Right kidney (tissue), 1 donor: ENCODE results near the gene AZGP1.
"Not testable (repeated sequence)": the region's sequence is repeated elsewhere in the genome, so short reads cannot be mapped to it uniquely, and the experiment has no call there.

Source experiments
- DNase-seq: peaks from one replicate; pipeline ENCODE4 v3.0.0-alpha.2; 2016

AZGP1 gene

GRCh38 chr7:99954643-99955042, 21.2 kb downstream of the AZGP1 start:
- not testable (repeated sequence) for DNase-seq

DNA sequence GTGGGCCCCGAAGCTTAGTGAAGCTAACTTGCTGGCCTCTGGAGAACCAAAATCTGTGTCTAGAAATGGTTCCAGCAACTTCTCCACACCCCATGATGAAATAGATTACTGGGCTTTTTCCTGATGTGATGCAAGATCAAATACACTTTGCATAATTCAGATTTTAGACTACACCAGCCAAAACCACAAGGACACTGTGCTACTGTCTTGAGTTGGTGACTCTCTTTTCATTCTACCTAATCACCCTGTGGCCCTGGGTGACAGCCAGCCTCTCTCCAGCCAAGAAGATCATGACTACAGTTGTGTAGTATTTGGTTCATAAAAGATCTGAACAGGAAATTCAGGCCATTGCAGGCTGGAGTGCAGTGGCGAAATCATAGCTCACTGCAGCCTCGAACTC, 22.2 kb downstream of the AZGP1 start:
- DNase-seq, result no peak

DNA sequence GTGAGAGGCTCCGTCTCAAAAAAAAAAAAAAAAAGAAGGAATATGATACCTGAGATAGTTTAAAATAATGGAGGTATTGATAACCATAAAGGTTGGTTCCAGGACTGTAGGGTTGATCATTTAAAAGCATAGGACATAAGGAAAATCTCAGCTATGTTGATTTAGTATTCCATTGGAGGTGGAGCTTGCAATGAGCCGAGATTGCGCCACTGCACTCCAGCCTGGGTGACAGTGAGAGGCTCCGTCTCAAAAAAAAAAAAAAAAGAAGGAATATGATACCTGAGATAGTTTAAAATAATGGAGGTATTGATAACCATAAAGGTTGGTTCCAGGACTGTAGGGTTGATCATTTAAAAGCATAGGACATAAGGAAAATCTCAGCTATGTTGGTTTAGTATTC, 23.2 kb downstream of the AZGP1 start:
- not testable (repeated sequence) for DNase-seq

DNA sequence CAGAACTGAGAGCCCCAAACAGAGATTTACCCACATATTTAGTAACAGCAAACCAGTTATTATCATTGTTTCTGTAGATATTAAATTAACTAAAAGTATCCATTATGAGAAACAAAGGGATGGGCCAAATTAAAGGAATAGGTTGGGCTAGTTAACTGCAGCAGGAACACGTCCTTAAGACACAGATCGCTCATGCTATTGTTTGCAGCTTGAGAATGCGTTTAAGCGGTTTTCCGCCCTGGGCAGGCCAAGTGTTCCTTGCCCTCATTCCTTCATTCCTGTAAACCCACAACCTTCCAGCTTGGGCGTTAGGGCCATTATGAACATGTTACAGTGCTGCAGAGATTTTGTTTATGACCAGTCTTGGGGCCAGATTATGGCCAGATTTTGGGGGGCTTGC, 25.0 kb downstream of the AZGP1 start:
- DNase-seq, result not testable (repeated sequence)

GRCh38 chr7:99949645-99950228, 26.1 kb downstream of the AZGP1 start:
- no peak for DNase-seq

GRCh38 chr7:99947608-99948007, 28.2 kb downstream of the AZGP1 start:
- no peak for DNase-seq

DNA sequence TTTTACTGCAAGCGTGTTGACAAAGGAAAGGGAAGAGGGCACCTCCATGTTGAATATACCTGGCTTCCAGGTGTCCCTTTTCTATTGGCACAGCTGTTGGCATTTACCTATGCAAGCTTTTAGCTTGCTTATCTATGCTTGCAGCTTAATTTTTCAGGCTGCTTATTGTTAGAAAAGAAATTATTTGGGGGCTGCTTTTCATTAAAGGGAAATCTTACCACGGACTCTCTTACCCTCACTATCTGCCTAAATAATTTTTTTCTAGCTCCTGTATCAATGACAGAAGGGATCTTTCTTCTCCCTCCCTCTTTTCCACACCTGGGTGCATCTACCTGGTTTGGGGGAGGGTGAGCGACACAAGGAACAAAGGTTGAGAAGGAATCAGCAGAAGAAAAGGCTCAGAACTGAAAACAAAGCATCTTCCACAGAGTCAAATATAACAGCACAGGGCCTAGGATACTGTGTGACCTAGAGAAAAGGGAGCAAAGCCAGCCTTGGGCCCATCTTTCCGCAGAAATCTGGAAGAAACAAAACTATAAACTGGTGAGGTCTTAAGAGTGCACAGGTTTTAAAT, 31.2 kb downstream of the AZGP1 start:
- DNase-seq, result no peak

DNA sequence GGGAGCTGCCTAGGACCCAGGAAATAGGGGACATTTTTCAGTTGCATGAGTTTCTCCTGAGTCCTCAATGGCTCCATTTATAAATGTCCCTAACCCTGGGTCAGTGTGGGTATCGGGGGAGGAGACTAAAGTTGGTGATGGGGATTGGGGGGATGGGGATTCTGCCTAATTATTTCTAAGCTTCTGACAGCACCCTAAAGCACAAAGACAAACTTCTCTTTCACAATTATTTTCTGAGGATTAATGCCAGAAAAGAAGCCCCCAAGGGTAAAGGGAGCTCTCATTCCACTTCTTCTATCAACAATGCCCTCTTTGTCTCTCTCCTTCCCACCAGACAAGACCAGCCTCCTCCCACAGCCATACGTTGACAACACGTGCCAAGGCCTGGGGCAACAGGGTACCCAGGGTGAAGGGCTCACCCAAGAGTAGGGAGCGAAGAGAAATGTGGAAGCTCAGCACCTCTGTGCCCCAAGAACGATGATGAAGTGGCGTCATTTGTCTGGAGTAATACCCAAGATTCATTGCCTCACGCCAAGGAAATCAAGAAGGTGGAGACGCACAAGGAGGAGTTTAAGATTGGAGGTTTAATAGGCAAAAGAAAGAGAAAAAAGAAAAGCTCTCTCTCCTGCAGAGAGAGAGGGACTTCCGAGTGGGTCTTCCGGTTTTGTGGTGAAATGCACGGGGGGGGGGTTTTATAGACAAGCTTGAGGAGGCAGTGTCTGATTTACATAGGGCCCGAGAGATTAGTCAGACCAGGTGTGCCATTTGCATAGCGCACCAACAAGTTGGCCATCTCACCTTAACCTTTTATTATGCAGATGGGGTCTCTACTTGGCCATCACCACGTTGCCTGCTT, 32.0 kb downstream of the AZGP1 start:
- DNase-seq, result no peak

- no peak for DNase-seq
Observed at GRCh38 chr7:99938296-99938695, 37.5 kb downstream of the AZGP1 start.

- not testable (repeated sequence) for DNase-seq
Observed at GRCh38 chr7:99935009-99935408, 40.8 kb downstream of the AZGP1 start.

GRCh38 chr7:99930376-99930775, 45.5 kb downstream of the AZGP1 start:
- DNase-seq, result no peak

GRCh38 chr7:99929730-99930053, 46.1 kb downstream of the AZGP1 start:
- no peak for DNase-seq

- DNase-seq, result peak; percentile 54
Observed at GRCh38 chr7:99928994-99929729, 46.7 kb downstream of the AZGP1 start, which contains the start of gene GJC3. GJC3 (minus strand) TSS chr7:99929620; CDS start chr7:99929620, 0 bp downstream.

- DNase-seq, result no peak
Observed at GRCh38 chr7:99928188-99928587, 47.6 kb downstream of the AZGP1 start.

DNA sequence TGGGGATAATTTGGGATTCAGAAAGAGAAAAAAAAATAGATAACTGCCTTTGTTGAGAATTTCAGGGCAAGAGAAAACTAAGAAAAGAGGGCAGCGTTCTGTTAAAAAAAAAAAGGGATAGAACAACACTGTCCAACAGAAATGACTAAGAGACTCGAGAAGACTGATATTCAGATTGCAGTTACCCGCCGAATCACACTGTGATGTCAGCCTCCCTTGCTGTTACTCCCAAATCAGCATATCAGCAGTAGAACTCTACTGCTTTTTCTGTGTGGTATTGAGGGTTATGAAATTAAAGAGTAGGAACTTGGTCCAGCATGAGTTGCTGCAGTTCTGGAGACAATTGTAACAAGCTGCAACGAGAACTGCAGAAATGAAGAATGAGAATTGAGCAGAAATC, 48.3 kb downstream of the AZGP1 start:
- DNase-seq, result no peak

GRCh38 chr7:99926321-99926720, 49.5 kb downstream of the AZGP1 start:
- no peak for DNase-seq

- DNase-seq, result no peak
Observed at GRCh38 chr7:99923200-99923599, 52.6 kb downstream of the AZGP1 start.

GRCh38 chr7:99920149-99920548, 55.7 kb downstream of the AZGP1 start:
- DNase-seq, result no peak

GRCh38 chr7:99919814-99920112, 56.1 kb downstream of the AZGP1 start:
- no peak for DNase-seq

DNA sequence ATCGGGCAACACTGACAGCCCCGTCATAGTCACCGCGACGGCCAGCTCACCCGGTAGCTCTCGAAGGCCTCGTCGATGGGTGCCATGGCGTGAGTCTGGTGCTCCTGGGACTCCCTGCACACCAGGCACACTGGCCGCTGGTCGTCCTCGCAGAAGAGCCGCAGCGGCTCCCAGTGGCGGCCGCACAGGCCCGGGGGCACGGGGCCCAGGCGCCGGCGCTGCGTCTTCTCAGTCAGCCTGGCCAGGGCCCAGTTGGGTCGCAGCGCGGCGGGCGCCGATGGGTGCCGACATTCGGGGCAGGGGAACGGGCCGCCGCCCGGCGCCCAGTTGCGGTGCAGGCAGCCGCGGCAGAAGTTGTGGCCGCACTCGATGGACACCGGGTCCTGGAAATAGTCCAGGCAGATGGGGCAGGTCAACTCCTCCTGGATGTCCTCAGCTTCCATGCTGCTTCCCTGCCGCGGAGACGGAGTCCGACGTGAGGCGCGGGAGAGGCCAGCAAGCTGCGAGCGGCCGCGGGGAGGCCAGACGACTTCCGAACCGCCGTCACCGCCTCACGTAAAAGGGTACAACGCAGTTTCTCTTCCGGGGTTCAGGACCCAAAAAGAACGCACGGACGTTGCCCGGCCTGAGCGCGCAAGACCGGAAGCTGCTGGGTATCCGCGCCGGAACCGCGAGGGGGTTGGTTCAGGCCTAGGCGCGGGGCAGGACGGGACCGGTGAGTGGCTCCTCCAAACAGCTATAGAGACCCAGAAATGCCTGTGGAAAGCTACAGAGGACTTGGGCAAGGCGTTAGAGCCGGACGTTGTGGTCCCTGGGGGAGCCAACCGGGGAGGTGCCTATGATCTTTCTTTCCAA, 56.6 kb downstream of the AZGP1 start, which contains the start of gene TRIM4:
Gene TRIM4 (minus strand): TSS at position 572 of the 855 bp plus-strand sequence. CDS start 129 bp downstream, at position 443.
- peak; percentile 94 for DNase-seq
